ENCODE measurements around the gene XIRP2. TPM values are rescaled to one million over a fixed set of nuclear protein-coding genes. Genes with fewer than 3 reads are reported as not detected.

XIRP2 gene
- total RNA-seq, 1 donor from 2014 or later, result 0.25 TPM

DNA sequence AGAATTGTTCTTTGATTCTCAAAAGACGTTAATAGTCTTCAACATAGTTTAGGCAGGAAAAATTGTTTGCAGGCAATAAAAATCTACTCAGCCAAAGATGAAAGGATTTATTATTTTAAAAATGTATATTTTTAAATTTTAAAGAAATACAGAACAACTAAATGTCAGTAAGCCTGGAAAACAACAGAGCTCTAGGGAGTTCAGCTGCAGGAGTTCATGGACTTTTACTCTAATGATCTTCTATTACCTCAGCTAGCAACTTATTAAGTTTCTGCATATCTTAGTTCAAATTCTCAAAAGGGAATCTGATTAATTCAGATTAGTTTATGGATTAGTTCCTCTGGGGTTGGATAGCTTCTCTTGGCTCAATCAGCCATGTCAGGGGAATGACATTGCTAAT lies 17.9 kb upstream of the XIRP2 start:
- no peaks in the 10 kb centered on the region for H3K9me3 Mint-ChIP-seq (ENCODE audit: unreplicated experiment)
- TF ChIP-seq, protein P1, sequence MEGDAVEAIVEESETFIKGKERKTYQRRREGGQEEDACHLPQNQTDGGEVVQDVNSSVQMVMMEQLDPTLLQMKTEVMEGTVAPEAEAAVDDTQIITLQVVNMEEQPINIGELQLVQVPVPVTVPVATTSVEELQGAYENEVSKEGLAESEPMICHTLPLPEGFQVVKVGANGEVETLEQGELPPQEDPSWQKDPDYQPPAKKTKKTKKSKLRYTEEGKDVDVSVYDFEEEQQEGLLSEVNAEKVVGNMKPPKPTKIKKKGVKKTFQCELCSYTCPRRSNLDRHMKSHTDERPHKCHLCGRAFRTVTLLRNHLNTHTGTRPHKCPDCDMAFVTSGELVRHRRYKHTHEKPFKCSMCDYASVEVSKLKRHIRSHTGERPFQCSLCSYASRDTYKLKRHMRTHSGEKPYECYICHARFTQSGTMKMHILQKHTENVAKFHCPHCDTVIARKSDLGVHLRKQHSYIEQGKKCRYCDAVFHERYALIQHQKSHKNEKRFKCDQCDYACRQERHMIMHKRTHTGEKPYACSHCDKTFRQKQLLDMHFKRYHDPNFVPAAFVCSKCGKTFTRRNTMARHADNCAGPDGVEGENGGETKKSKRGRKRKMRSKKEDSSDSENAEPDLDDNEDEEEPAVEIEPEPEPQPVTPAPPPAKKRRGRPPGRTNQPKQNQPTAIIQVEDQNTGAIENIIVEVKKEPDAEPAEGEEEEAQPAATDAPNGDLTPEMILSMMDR (IDR thresholded peaks at IDR 0.05; ENCODE audit: insufficient read depth, low read depth, low read length), result no peak
- no peak for TF ChIP-seq EZH2 (IDR thresholded peaks at IDR 0.05; ENCODE audit: insufficient read depth, low read length)
- Histone ChIP-seq H3K4me2 (ENCODE audit: low read length) (no peak overlapping the region), H3K27ac (ENCODE audit: low read depth, low read length) (no peak overlapping the region), H3K36me3 (ENCODE audit: insufficient read depth, low read length) (no peaks in the 10 kb centered on the region), H3K9ac (ENCODE audit: low read length) (no peak overlapping the region), H3K9me3 (ENCODE audit: insufficient read depth, low read depth, low read length) (no peaks in the 10 kb centered on the region), H3K4me1 (ENCODE audit: insufficient read depth, low read length) (no peaks in the 10 kb centered on the region), H2AFZ (ENCODE audit: low read depth, low read length) (no peak overlapping the region), H3K4me3 (ENCODE audit: insufficient read depth, low read depth, low read length) (no peak overlapping the region), H4K20me1 (ENCODE audit: insufficient read depth, low read length) (no peaks in the 10 kb centered on the region), H3K27me3 (ENCODE audit: insufficient read depth, low read length) (no peaks in the 10 kb centered on the region), H3K79me2 (ENCODE audit: insufficient read depth, low read length) (no peaks in the 10 kb centered on the region)
- no peaks in the 10 kb centered on the region for H3K27me3 Mint-ChIP-seq (ENCODE audit: low read depth, unreplicated experiment)
- H3K36me3 Mint-ChIP-seq (ENCODE audit: low read depth, unreplicated experiment), result no peaks in the 10 kb centered on the region
- no peak for DNase-seq (ENCODE audit: low read depth)
- H3K27ac Mint-ChIP-seq (ENCODE audit: unreplicated experiment), result no peak overlapping the region
- no peaks in the 10 kb centered on the region for H3K4me1 Mint-ChIP-seq (ENCODE audit: low read depth, unreplicated experiment)
- FAIRE-seq, result no peak
- H3K4me3 Mint-ChIP-seq (ENCODE audit: unreplicated experiment), result no peak overlapping the region

DNA sequence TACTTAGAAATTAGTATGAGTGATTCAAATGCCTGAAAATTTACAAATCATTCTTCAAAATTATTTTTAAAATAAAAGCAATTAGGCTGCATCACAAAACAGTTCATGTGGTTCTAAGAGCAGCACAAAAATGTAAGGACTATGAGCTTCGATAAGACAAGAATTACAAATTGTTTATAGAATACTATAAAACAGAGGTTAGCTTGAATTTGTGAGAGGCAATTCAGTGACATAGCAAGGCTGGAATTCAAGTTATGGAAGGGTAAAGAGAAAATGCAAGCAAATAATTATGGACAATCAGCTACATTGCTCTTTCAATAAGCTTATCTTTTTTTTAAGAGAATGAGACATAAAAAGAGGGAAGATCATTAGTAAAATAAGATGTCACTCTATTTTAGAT lies 7.1 kb upstream of the XIRP2 start:
- FAIRE-seq (no peak), DNase-seq (ENCODE audit: low read depth) (peak; percentile 12)
- Mint-ChIP-seq H3K4me1 (ENCODE audit: low read depth, unreplicated experiment) (peaks cover 4% of the 10 kb centered on the region), H3K4me3 (ENCODE audit: unreplicated experiment) (no peak overlapping the region), H3K27ac (ENCODE audit: unreplicated experiment) (no peak overlapping the region), H3K27me3 (ENCODE audit: low read depth, unreplicated experiment) (no peaks in the 10 kb centered on the region), H3K9me3 (ENCODE audit: unreplicated experiment) (no peaks in the 10 kb centered on the region), H3K36me3 (ENCODE audit: low read depth, unreplicated experiment) (no peaks in the 10 kb centered on the region)
- Histone ChIP-seq H2AFZ (ENCODE audit: low read depth, low read length) (no peak overlapping the region), H3K36me3 (ENCODE audit: insufficient read depth, low read length) (no peaks in the 10 kb centered on the region), H3K27ac (ENCODE audit: low read depth, low read length) (no peak overlapping the region), H3K4me3 (ENCODE audit: insufficient read depth, low read depth, low read length) (no peak overlapping the region), H3K9ac (ENCODE audit: low read length) (no peak overlapping the region), H3K79me2 (ENCODE audit: insufficient read depth, low read length) (no peaks in the 10 kb centered on the region), H3K9me3 (ENCODE audit: insufficient read depth, low read depth, low read length) (no peaks in the 10 kb centered on the region), H4K20me1 (ENCODE audit: insufficient read depth, low read length) (no peaks in the 10 kb centered on the region), H3K4me1 (ENCODE audit: insufficient read depth, low read length) (no peaks in the 10 kb centered on the region), H3K4me2 (ENCODE audit: low read length) (no peak overlapping the region), H3K27me3 (ENCODE audit: insufficient read depth, low read length) (no peaks in the 10 kb centered on the region)
- TF ChIP-seq, protein P1 (IDR thresholded peaks at IDR 0.05; ENCODE audit: insufficient read depth, low read depth, low read length), result no peak
- no peak for TF ChIP-seq EZH2 (IDR thresholded peaks at IDR 0.05; ENCODE audit: insufficient read depth, low read length)

DNA sequence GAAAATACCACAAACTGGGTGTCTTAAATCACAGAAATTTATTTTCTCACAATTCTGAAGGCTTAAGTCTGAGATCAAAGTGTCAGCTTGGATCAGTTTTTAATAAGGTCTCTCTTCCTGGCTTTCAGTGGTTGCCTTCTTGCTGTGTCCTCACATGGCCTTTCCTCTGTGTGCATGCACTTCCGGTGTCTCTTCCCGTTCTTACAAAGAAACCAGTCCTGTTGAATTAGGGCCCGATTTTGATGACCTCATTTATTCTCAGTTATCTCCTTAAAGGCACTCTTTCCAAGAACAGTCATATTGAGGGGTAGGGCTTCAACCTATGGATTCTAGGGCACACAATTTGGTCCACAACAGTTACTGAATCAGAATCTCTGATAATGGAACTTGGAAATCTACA lies 5.4 kb upstream of the XIRP2 start:
- H3K36me3 ChIP-seq (ENCODE audit: insufficient read depth, low read length), result no peaks in the 10 kb centered on the region
- H3K9me3 Mint-ChIP-seq (ENCODE audit: unreplicated experiment), result no peaks in the 10 kb centered on the region
- no peak overlapping the region for H3K4me3 Mint-ChIP-seq (ENCODE audit: unreplicated experiment)
- no peaks in the 10 kb centered on the region for H3K27me3 ChIP-seq (ENCODE audit: insufficient read depth, low read length)
- H3K27ac Mint-ChIP-seq (ENCODE audit: unreplicated experiment), result no peak overlapping the region
- TF ChIP-seq, protein P1 (IDR thresholded peaks at IDR 0.05; ENCODE audit: insufficient read depth, low read depth, low read length), result no peak
- TF ChIP-seq EZH2 (IDR thresholded peaks at IDR 0.05; ENCODE audit: insufficient read depth, low read length), result no peak
- no peaks in the 10 kb centered on the region for H3K27me3 Mint-ChIP-seq (ENCODE audit: low read depth, unreplicated experiment)
- no peak overlapping the region for H3K4me2 ChIP-seq (ENCODE audit: low read length)
- DNase-seq (ENCODE audit: low read depth) (no peak), FAIRE-seq (no peak)
- no peak overlapping the region for H3K27ac ChIP-seq (ENCODE audit: low read depth, low read length)
- H4K20me1 ChIP-seq (ENCODE audit: insufficient read depth, low read length), result no peaks in the 10 kb centered on the region
- no peak overlapping the region for H2AFZ ChIP-seq (ENCODE audit: low read depth, low read length)
- H3K4me1 Mint-ChIP-seq (ENCODE audit: low read depth, unreplicated experiment), result peaks cover 4% of the 10 kb centered on the region
- no peaks in the 10 kb centered on the region for H3K79me2 ChIP-seq (ENCODE audit: insufficient read depth, low read length)
- no peaks in the 10 kb centered on the region for H3K9me3 ChIP-seq (ENCODE audit: insufficient read depth, low read depth, low read length)
- no peak overlapping the region for H3K4me3 ChIP-seq (ENCODE audit: insufficient read depth, low read depth, low read length)
- H3K36me3 Mint-ChIP-seq (ENCODE audit: low read depth, unreplicated experiment), result no peaks in the 10 kb centered on the region
- H3K9ac ChIP-seq (ENCODE audit: low read length), result no peak overlapping the region
- H3K4me1 ChIP-seq (ENCODE audit: insufficient read depth, low read length), result no peaks in the 10 kb centered on the region
